Measurements from ENCODE around the gene KIF3B.

The KIF3B gene

GRCh38 chr20:32248043-32248442 lies 29.4 kb upstream of the KIF3B start:
- TF ChIP-seq CTCF (IDR thresholded peaks at IDR 0.05; ENCODE audit: low read length) (no peak), EZH2phosphoT487 (IDR thresholded peaks at IDR 0.05; ENCODE audit: low read length) (no peak), EZH2 (optimal IDR thresholded peaks at IDR 0.05; ENCODE audit: low read depth, low read length) (no peak)

GRCh38 chr20:32249030-32249738 lies 28.3 kb upstream of the KIF3B start:
- TF ChIP-seq CTCF (IDR thresholded peaks at IDR 0.05; ENCODE audit: low read length) (no peak), EZH2 (optimal IDR thresholded peaks at IDR 0.05; ENCODE audit: low read depth, low read length) (no peak), EZH2phosphoT487 (IDR thresholded peaks at IDR 0.05; ENCODE audit: low read length) (no peak)
- H3K4me2 ChIP-seq (ENCODE audit: low read depth, low read length), result no peak overlapping the region

More at GRCh38 chr20:32248043-32248442, 29.4 kb upstream of the KIF3B start:
- Histone ChIP-seq H3K9ac (ENCODE audit: low read length) (no peak overlapping the region), H3K4me2 (ENCODE audit: low read depth, low read length) (no peak overlapping the region), H3K4me3 (ENCODE audit: low read length) (no peak overlapping the region), H3K27ac (ENCODE audit: low read length) (no peak overlapping the region), H3K27me3 (replicated peaks; ENCODE audit: insufficient read depth, low read length) (no peaks in the 10 kb centered on the region), H3K9me3 (replicated peaks; ENCODE audit: insufficient read depth, low read length) (no peaks in the 10 kb centered on the region), H4K20me1 (ENCODE audit: insufficient read depth, low read length) (no peaks in the 10 kb centered on the region), H3K9me2 (replicated peaks; ENCODE audit: insufficient read depth, low read length) (no peaks in the 10 kb centered on the region), H3K79me2 (ENCODE audit: low read length) (no peaks in the 10 kb centered on the region), H3K4me1 (ENCODE audit: low read length) (no peaks in the 10 kb centered on the region), H3K36me3 (replicated peaks; ENCODE audit: insufficient read depth, low read length) (no peaks in the 10 kb centered on the region), H3F3A (ENCODE audit: insufficient read depth, low read length) (no peaks in the 10 kb centered on the region), H2AFZ (ENCODE audit: low read length) (no peak overlapping the region)
- DNase-seq, result no peak

GRCh38 chr20:32251470-32251869 lies 26.0 kb upstream of the KIF3B start:
- Histone ChIP-seq H3K9ac (ENCODE audit: low read length) (no peak overlapping the region), H3K4me2 (ENCODE audit: low read depth, low read length) (no peak overlapping the region), H3K4me3 (ENCODE audit: low read length) (no peak overlapping the region), H2AFZ (ENCODE audit: low read length) (no peak overlapping the region), H3K27ac (ENCODE audit: low read length) (no peak overlapping the region), H4K20me1 (ENCODE audit: insufficient read depth, low read length) (no peaks in the 10 kb centered on the region), H3K36me3 (replicated peaks; ENCODE audit: insufficient read depth, low read length) (no peaks in the 10 kb centered on the region), H3K27me3 (replicated peaks; ENCODE audit: insufficient read depth, low read length) (no peaks in the 10 kb centered on the region), H3K9me2 (replicated peaks; ENCODE audit: insufficient read depth, low read length) (no peaks in the 10 kb centered on the region), H3K9me3 (replicated peaks; ENCODE audit: insufficient read depth, low read length) (no peaks in the 10 kb centered on the region), H3F3A (ENCODE audit: insufficient read depth, low read length) (0 out of 2 replicates have a peak, but pooled peaks cover 3% of the 10 kb centered on the region), H3K4me1 (ENCODE audit: low read length) (no peaks in the 10 kb centered on the region), H3K79me2 (ENCODE audit: low read length) (no peaks in the 10 kb centered on the region)
- TF ChIP-seq EZH2phosphoT487 (IDR thresholded peaks at IDR 0.05; ENCODE audit: low read length) (no peak), EZH2 (optimal IDR thresholded peaks at IDR 0.05; ENCODE audit: low read depth, low read length) (no peak), CTCF (IDR thresholded peaks at IDR 0.05; ENCODE audit: low read length) (no peak)
- no peak for DNase-seq

More at GRCh38 chr20:32249030-32249738, 28.3 kb upstream of the KIF3B start:
- Histone ChIP-seq H3K27ac (ENCODE audit: low read length) (no peak overlapping the region), H3K36me3 (replicated peaks; ENCODE audit: insufficient read depth, low read length) (no peaks in the 10 kb centered on the region), H3K9me3 (replicated peaks; ENCODE audit: insufficient read depth, low read length) (no peaks in the 10 kb centered on the region), H3F3A (ENCODE audit: insufficient read depth, low read length) (no peaks in the 10 kb centered on the region), H3K79me2 (ENCODE audit: low read length) (no peaks in the 10 kb centered on the region), H3K9me2 (replicated peaks; ENCODE audit: insufficient read depth, low read length) (no peaks in the 10 kb centered on the region), H3K9ac (ENCODE audit: low read length) (no peak overlapping the region), H3K4me3 (ENCODE audit: low read length) (no peak overlapping the region), H3K27me3 (replicated peaks; ENCODE audit: insufficient read depth, low read length) (no peaks in the 10 kb centered on the region), H2AFZ (ENCODE audit: low read length) (no peak overlapping the region), H4K20me1 (ENCODE audit: insufficient read depth, low read length) (no peaks in the 10 kb centered on the region), H3K4me1 (ENCODE audit: low read length) (no peaks in the 10 kb centered on the region)
- DNase-seq, result no peak
